ENCODE measurements around the gene OR8B8.

- TF ChIP-seq CTCF (IDR thresholded peaks at IDR 0.05 in 2 of 3, conservative IDR thresholded peaks at IDR 0.05 in 1 of 3; ENCODE audit: control insufficient read depth in 2 of 3, extremely low read depth in 1 of 3, insufficient read depth in 1 of 3, low read depth in 3 of 3, low read length in 3 of 3) = no peak
- TF ChIP-seq RAD21 (IDR thresholded peaks at IDR 0.05; ENCODE audit: insufficient read depth, low read depth, low read length) = no peak
- TF ChIP-seq SIN3A (IDR thresholded peaks at IDR 0.05; ENCODE audit: low read depth, low read length) = no peak
- no peak for TF ChIP-seq SPI1 (IDR thresholded peaks at IDR 0.05; ENCODE audit: borderline replicate concordance, insufficient read depth, low read depth, low read length)
- TF ChIP-seq ESRRA (IDR thresholded peaks at IDR 0.05; ENCODE audit: low read length) = no peak
- no peak for TF ChIP-seq RBBP5 (conservative IDR thresholded peaks at IDR 0.05)
- TF ChIP-seq ZNF274 (IDR thresholded peaks at IDR 0.05; ENCODE audit: insufficient read depth, insufficient read length) = no peak
- TF ChIP-seq, protein P1, sequence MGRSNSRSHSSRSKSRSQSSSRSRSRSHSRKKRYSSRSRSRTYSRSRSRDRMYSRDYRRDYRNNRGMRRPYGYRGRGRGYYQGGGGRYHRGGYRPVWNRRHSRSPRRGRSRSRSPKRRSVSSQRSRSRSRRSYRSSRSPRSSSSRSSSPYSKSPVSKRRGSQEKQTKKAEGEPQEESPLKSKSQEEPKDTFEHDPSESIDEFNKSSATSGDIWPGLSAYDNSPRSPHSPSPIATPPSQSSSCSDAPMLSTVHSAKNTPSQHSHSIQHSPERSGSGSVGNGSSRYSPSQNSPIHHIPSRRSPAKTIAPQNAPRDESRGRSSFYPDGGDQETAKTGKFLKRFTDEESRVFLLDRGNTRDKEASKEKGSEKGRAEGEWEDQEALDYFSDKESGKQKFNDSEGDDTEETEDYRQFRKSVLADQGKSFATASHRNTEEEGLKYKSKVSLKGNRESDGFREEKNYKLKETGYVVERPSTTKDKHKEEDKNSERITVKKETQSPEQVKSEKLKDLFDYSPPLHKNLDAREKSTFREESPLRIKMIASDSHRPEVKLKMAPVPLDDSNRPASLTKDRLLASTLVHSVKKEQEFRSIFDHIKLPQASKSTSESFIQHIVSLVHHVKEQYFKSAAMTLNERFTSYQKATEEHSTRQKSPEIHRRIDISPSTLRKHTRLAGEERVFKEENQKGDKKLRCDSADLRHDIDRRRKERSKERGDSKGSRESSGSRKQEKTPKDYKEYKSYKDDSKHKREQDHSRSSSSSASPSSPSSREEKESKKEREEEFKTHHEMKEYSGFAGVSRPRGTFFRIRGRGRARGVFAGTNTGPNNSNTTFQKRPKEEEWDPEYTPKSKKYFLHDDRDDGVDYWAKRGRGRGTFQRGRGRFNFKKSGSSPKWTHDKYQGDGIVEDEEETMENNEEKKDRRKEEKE (IDR thresholded peaks at IDR 0.05) = no peak
- TF ChIP-seq EZH2 (IDR thresholded peaks at IDR 0.05; ENCODE audit: borderline replicate concordance, control insufficient read depth, low read depth, low read length) = no peak
- TF ChIP-seq USF2 (IDR thresholded peaks at IDR 0.05; ENCODE audit: borderline replicate concordance, low read depth, low read length) = no peak
Measured at GRCh38 chr11:124479561-124479960, 34.1 kb upstream of the OR8B8 start.
